Natural killer cell (primary cell): ENCODE measurements around the gene ABCC2. TPM values are rescaled to one million over a fixed set of nuclear protein-coding genes. Genes with fewer than 3 reads are reported as not detected.

Source experiments
- ATAC-seq, 3 donors: fragments of 150-1000 bp in 2 of 3; fragments of 200-7000 bp in 1 of 3; cut with Tn5 transposase; 1 replicate in 1 of 3; 2 replicates in 2 of 3; pipeline ENCODE4 v1.10.0; 2021; ENCODE audit warnings: mild to moderate bottlenecking in 2 of 3, moderate library complexity in 2 of 3
- DNase-seq, 2 donors: peaks; one replicate each; pipeline versions ENCODE4 v3.0.0 to v3.0.0-alpha.2; 2013 to 2021; ENCODE audit warnings: mixed read lengths in 1 of 2
- H3K27ac ChIP-seq: one replicate; pipeline ENCODE4 v1.5.1; 2013; ENCODE audit warnings: mild to moderate bottlenecking, low read length
- H3K27me3 ChIP-seq: one replicate; pipeline ENCODE4 v1.6.1; 2013; ENCODE audit warnings: low read length; ENCODE audit not compliant: control insufficient read depth, insufficient read depth
- H3K36me3 ChIP-seq: one replicate; pipeline ENCODE4 v1.6.1; 2013; ENCODE audit warnings: low read length; ENCODE audit not compliant: control insufficient read depth, insufficient read depth
- H3K4me1 ChIP-seq: one replicate; pipeline ENCODE4 v1.6.1; 2013; ENCODE audit warnings: low read length; ENCODE audit not compliant: control insufficient read depth, insufficient read depth
- H3K4me3 ChIP-seq: one replicate; pipeline ENCODE4 v1.5.1; 2013; ENCODE audit warnings: low read length
- H3K9me3 ChIP-seq: one replicate; pipeline ENCODE4 v1.6.1; 2013; ENCODE audit warnings: low read length; ENCODE audit not compliant: control insufficient read depth, insufficient read depth
- H3K27ac Mint-ChIP-seq, 2 donors: one replicate each; pipeline ENCODE4 v1.8.0; 2022; ENCODE audit warnings: mild to moderate bottlenecking in 2 of 2, mixed read lengths in 2 of 2, moderate library complexity in 1 of 2
- H3K27me3 Mint-ChIP-seq, 2 donors: one replicate each; pipeline ENCODE4 v1.8.0; 2022; ENCODE audit warnings: low read depth in 2 of 2, mixed read lengths in 2 of 2
- H3K36me3 Mint-ChIP-seq: one replicate; pipeline ENCODE4 v1.8.0; 2022; ENCODE audit warnings: mixed read lengths
- H3K4me1 Mint-ChIP-seq, 2 donors: one replicate each; pipeline ENCODE4 v1.8.0; 2022; ENCODE audit warnings: mixed read lengths in 2 of 2
- H3K4me3 Mint-ChIP-seq: one replicate; pipeline ENCODE4 v1.8.0; 2022; ENCODE audit warnings: mild to moderate bottlenecking, moderate library complexity, mixed read lengths
- H3K9me3 Mint-ChIP-seq, 2 donors: one replicate each; pipeline ENCODE4 v1.8.0; 2022; ENCODE audit warnings: mixed read lengths in 2 of 2
- WGBS: methylation state at CpG from one replicate; pipeline ENCODE4 v1.1.7; 2013; ENCODE audit warnings: missing lambda C conversion rate; ENCODE audit not compliant: insufficient coverage; 5-methylcytosine and 5-hydroxymethylcytosine counted together
- intact Hi-C: fragments of 100-400 bp; cut with micrococcal nuclease; formaldehyde crosslinking; loops from one replicate; pipeline ENCODE4 v1.14.2; 2022
- total RNA-seq, 4 donors: library from RNA; stranded (reverse); fragments of 120-200 nt in 1 of 4; gene quantifications; one replicate each; pipeline versions ENCODE4 v1.2.3 to v1.2.4, GENCODE V29; 2013 to 2022
- TF ChIP-seq, protein P1 (sequence below): fragments of 200-600 bp; IDR thresholded peaks from one replicate; pipeline ENCODE4 v1.8.0; 2022; ENCODE audit warnings: antibody characterized with exemption

Gene ABCC2
- total RNA-seq, 3 donors from 2014 or later (not counting 1 experiment from before 2014, with no cell fraction given), result 1.3 to 3.4 (median 2.7) TPM

DNA sequence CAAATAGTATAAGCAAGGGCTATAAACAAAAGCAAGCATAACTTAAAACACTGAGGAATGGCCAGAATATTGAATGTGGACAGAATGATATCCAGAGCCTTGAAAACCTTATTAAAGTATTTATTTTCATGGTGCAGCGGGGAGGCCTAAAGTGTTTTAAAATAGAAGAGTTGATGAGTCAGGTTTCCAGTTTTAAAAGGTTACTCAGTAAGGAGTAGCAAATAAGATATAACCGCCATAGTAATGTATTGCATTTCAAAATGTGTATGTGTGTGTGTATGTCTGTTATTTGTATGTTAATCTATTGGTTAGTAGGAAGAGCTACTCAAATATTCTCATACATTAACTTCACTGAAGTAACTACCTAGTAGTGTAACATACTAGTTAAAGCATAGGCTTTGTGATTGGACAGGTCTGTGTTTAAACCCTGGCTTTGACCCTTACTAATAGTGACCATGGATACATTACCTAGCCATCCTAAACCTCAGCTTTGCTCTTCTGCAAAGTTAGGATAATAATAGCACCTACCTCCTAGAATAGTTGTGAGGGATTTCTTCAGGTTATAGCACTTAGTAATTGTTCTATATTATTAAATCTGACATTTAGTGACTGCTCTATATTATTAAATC, 33.5 kb upstream of the ABCC2 start:
- H3K27ac Mint-ChIP-seq, result peak overlapping the region in 1 of 2 donors; percentile 9
- TF ChIP-seq, protein P1, sequence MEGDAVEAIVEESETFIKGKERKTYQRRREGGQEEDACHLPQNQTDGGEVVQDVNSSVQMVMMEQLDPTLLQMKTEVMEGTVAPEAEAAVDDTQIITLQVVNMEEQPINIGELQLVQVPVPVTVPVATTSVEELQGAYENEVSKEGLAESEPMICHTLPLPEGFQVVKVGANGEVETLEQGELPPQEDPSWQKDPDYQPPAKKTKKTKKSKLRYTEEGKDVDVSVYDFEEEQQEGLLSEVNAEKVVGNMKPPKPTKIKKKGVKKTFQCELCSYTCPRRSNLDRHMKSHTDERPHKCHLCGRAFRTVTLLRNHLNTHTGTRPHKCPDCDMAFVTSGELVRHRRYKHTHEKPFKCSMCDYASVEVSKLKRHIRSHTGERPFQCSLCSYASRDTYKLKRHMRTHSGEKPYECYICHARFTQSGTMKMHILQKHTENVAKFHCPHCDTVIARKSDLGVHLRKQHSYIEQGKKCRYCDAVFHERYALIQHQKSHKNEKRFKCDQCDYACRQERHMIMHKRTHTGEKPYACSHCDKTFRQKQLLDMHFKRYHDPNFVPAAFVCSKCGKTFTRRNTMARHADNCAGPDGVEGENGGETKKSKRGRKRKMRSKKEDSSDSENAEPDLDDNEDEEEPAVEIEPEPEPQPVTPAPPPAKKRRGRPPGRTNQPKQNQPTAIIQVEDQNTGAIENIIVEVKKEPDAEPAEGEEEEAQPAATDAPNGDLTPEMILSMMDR, result no peak
- WGBS, result 100% methylated on average over 2 of the region's 2 CpGs

DNA sequence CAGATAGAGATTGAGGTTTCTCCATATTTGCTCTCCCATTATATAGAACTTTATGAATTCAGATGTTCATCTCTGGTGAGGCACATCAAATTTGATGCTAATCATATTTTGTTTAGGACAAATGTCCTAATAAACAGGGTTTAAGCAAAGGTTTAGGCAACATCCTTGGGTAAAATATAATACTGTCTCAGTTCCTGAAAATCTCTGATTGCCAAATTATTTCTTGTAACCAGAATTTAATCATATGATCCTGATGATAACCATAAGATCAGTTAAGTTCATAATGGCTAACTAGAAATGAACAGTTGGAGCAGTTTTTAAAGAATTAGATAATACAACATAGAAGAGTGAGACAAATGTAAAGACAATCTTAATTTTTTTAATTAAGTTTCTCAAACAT, 31.8 kb upstream of the ABCC2 start:
- no peak overlapping the region for H3K27ac ChIP-seq
- Mint-ChIP-seq H3K27ac (no peak overlapping the region), H3K36me3 (peaks cover 20% of the 10 kb centered on the region), H3K27me3 (no peaks in the 10 kb centered on the region), H3K9me3 (no peaks in the 10 kb centered on the region), H3K4me1 (peaks cover 9 to 12% of the 10 kb centered on the region in 2 donors), H3K4me3 (no peak overlapping the region)
- H3K4me3 ChIP-seq, result no peak overlapping the region
- intact Hi-C loops, result no loop called here
- no peaks in the 10 kb centered on the region for H3K4me1 ChIP-seq
- ATAC-seq (no peak), DNase-seq (no peak)
- no peaks in the 10 kb centered on the region for H3K27me3 ChIP-seq
- TF ChIP-seq, protein P1, result no peak
- no peaks in the 10 kb centered on the region for H3K9me3 ChIP-seq
- H3K36me3 ChIP-seq, result peaks cover 78% of the 10 kb centered on the region

More for the DNA sequence above, 33.5 kb upstream of the ABCC2 start:
- H3K36me3 Mint-ChIP-seq, result peaks cover 24% of the 10 kb centered on the region
- Histone ChIP-seq H3K27me3 (no peaks in the 10 kb centered on the region), H3K36me3 (peaks cover 81% of the 10 kb centered on the region), H3K4me1 (no peaks in the 10 kb centered on the region), H3K9me3 (no peaks in the 10 kb centered on the region), H3K4me3 (no peak overlapping the region), H3K27ac (no peak overlapping the region)
- no peaks in the 10 kb centered on the region for H3K27me3 Mint-ChIP-seq
- H3K9me3 Mint-ChIP-seq, result no peaks in the 10 kb centered on the region
- no peak overlapping the region for H3K4me3 Mint-ChIP-seq
- ATAC-seq, result no peak
- peaks cover 9 to 12% of the 10 kb centered on the region in 2 donors for H3K4me1 Mint-ChIP-seq
- intact Hi-C loops, result no loop called here
- DNase-seq, result no peak

DNA sequence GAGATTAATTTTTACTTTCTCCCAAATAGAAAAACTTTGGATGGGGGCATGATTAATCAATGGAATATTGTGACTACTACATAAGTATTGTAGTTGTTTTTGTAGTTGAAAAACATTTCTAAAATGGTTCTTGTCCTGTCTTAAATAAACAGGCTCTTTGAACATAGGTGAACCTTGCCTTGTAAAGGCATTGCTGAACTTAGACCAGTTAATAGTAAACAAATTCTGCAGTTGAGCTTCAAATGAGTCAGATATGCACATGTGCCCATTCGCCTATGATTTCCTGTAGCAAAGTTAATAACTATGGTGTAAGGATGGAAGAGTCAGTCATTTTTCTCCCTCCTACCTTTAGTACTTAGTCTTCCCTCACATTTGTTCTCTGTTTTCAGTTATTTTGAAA, 27.8 kb upstream of the ABCC2 start:
- Histone ChIP-seq H3K36me3 (peaks cover 77% of the 10 kb centered on the region), H3K27ac (no peak overlapping the region), H3K4me1 (no peaks in the 10 kb centered on the region), H3K4me3 (no peak overlapping the region), H3K9me3 (no peaks in the 10 kb centered on the region), H3K27me3 (no peaks in the 10 kb centered on the region)
- H3K27me3 Mint-ChIP-seq, result no peaks in the 10 kb centered on the region
- no peak for ATAC-seq
- no peak overlapping the region for H3K27ac Mint-ChIP-seq
- no peak overlapping the region for H3K4me3 Mint-ChIP-seq
- no peak for DNase-seq
- intact Hi-C loops, result no loop called here
- H3K36me3 Mint-ChIP-seq, result peaks cover 31% of the 10 kb centered on the region
- no peaks in the 10 kb centered on the region for H3K4me1 Mint-ChIP-seq
- TF ChIP-seq, protein P1, result no peak
- no CpG with 5 or more reads among the region's 1 CpG for WGBS
- H3K9me3 Mint-ChIP-seq, result no peaks in the 10 kb centered on the region

DNA sequence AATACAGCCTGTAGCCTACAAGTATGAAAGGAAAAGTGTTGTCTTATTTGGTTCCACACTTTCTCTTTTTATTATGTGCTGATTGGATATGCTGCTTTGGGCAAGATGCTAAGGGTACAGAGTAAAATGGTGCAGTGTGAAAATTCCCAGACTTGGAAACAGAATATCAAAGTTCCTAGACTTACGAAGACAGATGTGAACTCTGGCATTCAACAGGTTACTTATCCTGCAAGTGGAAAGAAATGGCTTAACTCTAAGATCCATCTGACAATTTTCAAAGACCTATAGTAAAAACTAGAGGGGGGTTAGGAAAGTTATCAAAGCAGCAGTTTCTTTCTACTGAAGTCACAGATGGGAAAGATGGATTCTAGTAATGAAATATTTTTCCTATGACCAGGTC, 26.3 kb upstream of the ABCC2 start:
- ATAC-seq (no peak), DNase-seq (no peak)
- no peaks in the 10 kb centered on the region for H3K4me1 ChIP-seq
- Mint-ChIP-seq H3K9me3 (no peaks in the 10 kb centered on the region), H3K27me3 (no peaks in the 10 kb centered on the region), H3K36me3 (peaks cover 33% of the 10 kb centered on the region), H3K27ac (no peak overlapping the region), H3K4me1 (no peaks in the 10 kb centered on the region), H3K4me3 (no peak overlapping the region)
- no peak overlapping the region for H3K4me3 ChIP-seq
- H3K27ac ChIP-seq, result no peak overlapping the region
- WGBS, result 100% methylated on average over 1 of the region's 1 CpG
- H3K36me3 ChIP-seq, result peaks cover 74% of the 10 kb centered on the region
- TF ChIP-seq, protein P1, result no peak
- no peaks in the 10 kb centered on the region for H3K27me3 ChIP-seq
- no peaks in the 10 kb centered on the region for H3K9me3 ChIP-seq
- intact Hi-C loops, result no loop called here
